ENCODE results near the gene BTN1A1. TPM values are rescaled to one million over a fixed set of nuclear protein-coding genes. Genes with fewer than 3 reads are reported as not detected.

The BTN1A1 gene
- total and polyA plus RNA-seq, 9 of the 15 experiments (the other 6 are each of a cell fraction or from before 2014, with no cell fraction given), result 0.01 to 0.15 (median 0.06) TPM; not detected in 4

DNA sequence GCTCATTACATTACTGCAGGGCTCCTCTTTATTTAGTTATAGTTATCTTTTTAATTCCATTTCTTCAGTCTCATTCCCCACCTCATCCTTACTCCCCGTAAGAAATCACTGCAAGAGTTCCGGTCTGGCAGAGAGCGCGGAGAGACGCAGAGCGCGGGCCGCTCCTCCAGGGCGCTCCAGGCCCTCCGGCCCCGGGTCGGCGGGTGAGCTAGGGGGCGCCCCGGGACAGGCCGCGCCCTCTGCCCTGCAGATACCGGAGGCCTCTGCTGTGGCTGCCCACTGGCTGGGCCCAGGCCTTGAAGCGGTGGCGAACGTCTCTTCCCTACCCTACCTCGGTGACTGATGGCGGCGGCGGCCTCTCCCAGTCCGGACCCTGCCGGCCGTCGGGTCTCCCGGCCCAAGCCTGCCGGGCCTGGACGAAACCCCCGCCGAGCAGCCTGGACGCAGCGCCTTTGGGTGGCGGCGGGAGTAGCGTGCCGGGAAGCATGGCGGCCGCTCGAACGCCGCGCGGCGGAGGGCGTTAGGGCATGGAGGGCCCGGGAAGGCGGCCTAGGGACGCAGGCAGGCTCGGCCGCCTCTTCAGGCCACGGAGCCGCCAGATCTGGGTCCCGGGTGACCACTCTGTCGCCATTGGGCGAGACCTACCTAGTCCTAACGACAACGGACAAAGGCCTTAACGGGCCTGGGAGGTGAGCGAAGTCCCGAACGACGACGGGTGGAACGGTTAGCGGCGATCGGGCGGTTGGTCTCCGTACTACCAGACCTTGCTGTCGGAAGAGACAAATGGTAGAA lies 21.7 kb downstream of the BTN1A1 start (continued):
- peak; percentile 61 for TF ChIP-seq PCBP1 (IDR thresholded peaks at IDR 0.05; ENCODE audit: low read depth, low read length, poor library complexity, severe bottlenecking)
- TF ChIP-seq, protein P1, sequence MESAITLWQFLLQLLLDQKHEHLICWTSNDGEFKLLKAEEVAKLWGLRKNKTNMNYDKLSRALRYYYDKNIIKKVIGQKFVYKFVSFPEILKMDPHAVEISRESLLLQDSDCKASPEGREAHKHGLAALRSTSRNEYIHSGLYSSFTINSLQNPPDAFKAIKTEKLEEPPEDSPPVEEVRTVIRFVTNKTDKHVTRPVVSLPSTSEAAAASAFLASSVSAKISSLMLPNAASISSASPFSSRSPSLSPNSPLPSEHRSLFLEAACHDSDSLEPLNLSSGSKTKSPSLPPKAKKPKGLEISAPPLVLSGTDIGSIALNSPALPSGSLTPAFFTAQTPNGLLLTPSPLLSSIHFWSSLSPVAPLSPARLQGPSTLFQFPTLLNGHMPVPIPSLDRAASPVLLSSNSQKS (CRISPR knock-in tag; IDR thresholded peaks at IDR 0.05), result no peak
- peak; percentile 56 to 71 for TF ChIP-seq RAD21 (CRISPR knock-in tag; conservative IDR thresholded peaks at IDR 0.05 in 1 of 2, IDR thresholded peaks at IDR 0.05 in 1 of 2)
- peak; percentile 47 for TF ChIP-seq PHF20 (IDR thresholded peaks at IDR 0.05; ENCODE audit: partially characterized antibody)
- TF ChIP-seq IFI16 (CRISPR knock-in tag; IDR thresholded peaks at IDR 0.05), result no peak
- no peak; the same call in 1 of the 2 replicates for TF ChIP-seq CC2D1A (IDR thresholded peaks at IDR 0.05)
- no peak for TF ChIP-seq ZKSCAN1 (IDR thresholded peaks at IDR 0.05; ENCODE audit: low read depth, low read length)
- no peak for TF ChIP-seq PRMT5 (CRISPR knock-in tag; IDR thresholded peaks at IDR 0.05)
- no peak for TF ChIP-seq DACH1 (IDR thresholded peaks at IDR 0.05; ENCODE audit: partially characterized antibody)
- no peak for TF ChIP-seq FOXJ2 (tag; IDR thresholded peaks at IDR 0.05)
- TF ChIP-seq BRD9 (IDR thresholded peaks at IDR 0.05; ENCODE audit: low read depth, partially characterized antibody), result peak; percentile 64
- TF ChIP-seq ZC3H4 (CRISPR knock-in tag; IDR thresholded peaks at IDR 0.05; ENCODE audit: borderline replicate concordance), result peak; percentile 78; the same call in 1 of the 2 replicates
- TF ChIP-seq, protein P2, sequence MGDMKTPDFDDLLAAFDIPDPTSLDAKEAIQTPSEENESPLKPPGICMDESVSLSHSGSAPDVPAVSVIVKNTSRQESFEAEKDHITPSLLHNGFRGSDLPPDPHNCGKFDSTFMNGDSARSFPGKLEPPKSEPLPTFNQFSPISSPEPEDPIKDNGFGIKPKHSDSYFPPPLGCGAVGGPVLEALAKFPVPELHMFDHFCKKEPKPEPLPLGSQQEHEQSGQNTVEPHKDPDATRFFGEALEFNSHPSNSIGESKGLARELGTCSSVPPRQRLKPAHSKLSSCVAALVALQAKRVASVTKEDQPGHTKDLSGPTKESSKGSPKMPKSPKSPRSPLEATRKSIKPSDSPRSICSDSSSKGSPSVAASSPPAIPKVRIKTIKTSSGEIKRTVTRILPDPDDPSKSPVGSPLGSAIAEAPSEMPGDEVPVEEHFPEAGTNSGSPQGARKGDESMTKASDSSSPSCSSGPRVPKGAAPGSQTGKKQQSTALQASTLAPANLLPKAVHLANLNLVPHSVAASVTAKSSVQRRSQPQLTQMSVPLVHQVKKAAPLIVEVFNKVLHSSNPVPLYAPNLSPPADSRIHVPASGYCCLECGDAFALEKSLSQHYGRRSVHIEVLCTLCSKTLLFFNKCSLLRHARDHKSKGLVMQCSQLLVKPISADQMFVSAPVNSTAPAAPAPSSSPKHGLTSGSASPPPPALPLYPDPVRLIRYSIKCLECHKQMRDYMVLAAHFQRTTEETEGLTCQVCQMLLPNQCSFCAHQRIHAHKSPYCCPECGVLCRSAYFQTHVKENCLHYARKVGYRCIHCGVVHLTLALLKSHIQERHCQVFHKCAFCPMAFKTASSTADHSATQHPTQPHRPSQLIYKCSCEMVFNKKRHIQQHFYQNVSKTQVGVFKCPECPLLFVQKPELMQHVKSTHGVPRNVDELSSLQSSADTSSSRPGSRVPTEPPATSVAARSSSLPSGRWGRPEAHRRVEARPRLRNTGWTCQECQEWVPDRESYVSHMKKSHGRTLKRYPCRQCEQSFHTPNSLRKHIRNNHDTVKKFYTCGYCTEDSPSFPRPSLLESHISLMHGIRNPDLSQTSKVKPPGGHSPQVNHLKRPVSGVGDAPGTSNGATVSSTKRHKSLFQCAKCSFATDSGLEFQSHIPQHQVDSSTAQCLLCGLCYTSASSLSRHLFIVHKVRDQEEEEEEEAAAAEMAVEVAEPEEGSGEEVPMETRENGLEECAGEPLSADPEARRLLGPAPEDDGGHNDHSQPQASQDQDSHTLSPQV (IDR thresholded peaks at IDR 0.05), result peak; percentile 97
- TF ChIP-seq ESRRB (CRISPR knock-in tag; IDR thresholded peaks at IDR 0.05; ENCODE audit: borderline replicate concordance), result no peak; the same call in 1 of the 2 replicates
- TF ChIP-seq, protein P3, sequence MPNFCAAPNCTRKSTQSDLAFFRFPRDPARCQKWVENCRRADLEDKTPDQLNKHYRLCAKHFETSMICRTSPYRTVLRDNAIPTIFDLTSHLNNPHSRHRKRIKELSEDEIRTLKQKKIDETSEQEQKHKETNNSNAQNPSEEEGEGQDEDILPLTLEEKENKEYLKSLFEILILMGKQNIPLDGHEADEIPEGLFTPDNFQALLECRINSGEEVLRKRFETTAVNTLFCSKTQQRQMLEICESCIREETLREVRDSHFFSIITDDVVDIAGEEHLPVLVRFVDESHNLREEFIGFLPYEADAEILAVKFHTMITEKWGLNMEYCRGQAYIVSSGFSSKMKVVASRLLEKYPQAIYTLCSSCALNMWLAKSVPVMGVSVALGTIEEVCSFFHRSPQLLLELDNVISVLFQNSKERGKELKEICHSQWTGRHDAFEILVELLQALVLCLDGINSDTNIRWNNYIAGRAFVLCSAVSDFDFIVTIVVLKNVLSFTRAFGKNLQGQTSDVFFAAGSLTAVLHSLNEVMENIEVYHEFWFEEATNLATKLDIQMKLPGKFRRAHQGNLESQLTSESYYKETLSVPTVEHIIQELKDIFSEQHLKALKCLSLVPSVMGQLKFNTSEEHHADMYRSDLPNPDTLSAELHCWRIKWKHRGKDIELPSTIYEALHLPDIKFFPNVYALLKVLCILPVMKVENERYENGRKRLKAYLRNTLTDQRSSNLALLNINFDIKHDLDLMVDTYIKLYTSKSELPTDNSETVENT (CRISPR knock-in tag; IDR thresholded peaks at IDR 0.05), result peak; percentile 93
- TF ChIP-seq, protein P4, sequence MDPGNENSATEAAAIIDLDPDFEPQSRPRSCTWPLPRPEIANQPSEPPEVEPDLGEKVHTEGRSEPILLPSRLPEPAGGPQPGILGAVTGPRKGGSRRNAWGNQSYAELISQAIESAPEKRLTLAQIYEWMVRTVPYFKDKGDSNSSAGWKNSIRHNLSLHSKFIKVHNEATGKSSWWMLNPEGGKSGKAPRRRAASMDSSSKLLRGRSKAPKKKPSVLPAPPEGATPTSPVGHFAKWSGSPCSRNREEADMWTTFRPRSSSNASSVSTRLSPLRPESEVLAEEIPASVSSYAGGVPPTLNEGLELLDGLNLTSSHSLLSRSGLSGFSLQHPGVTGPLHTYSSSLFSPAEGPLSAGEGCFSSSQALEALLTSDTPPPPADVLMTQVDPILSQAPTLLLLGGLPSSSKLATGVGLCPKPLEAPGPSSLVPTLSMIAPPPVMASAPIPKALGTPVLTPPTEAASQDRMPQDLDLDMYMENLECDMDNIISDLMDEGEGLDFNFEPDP (CRISPR knock-in tag; IDR thresholded peaks at IDR 0.05), result no peak
- TF ChIP-seq EHMT2 (IDR thresholded peaks at IDR 0.05), result no peak
